ENCODE data around the gene DNAH11. TPM values are rescaled to one million over a fixed set of nuclear protein-coding genes. Genes with fewer than 3 reads are reported as not detected.

Gene DNAH11
- polyA plus RNA-seq, 3 donors, result under 0.01 to 0.30 (median 0.10) TPM

Other genes starting within 250 kb of the DNAH11 start
- gene SP4, start 115.0 kb upstream of the DNAH11 start, polyA plus RNA-seq, result 1 to 10 TPM; 1.0 to 2.0 (median 1.3) TPM

All from adipose tissue (tissue), 3 donors.